CD4-positive, alpha-beta T cell (primary cell): ENCODE measurements around the gene PRRC1. TPM values are rescaled to one million over a fixed set of nuclear protein-coding genes. Genes with fewer than 3 reads are reported as not detected.

Experiments used
- ATAC-seq: fragments of 200-7000 bp; cut with Tn5 transposase; one replicate; pipeline ENCODE4 v1.10.0; 2022; ENCODE audit warnings: mild to moderate bottlenecking; ENCODE audit not compliant: poor library complexity
- CTCF ChIA-PET: fragments of 350-600 bp; sonication (Branson Sonifier 250); formaldehyde crosslinking; loops from one replicate; lab custom pipeline; 2021; ENCODE audit warnings: antibody characterized with exemption, inconsistent platforms; lab: Charles Lee
- POLR2A ChIA-PET: fragments of 350-600 bp; sonication (Branson Sonifier 250); formaldehyde crosslinking; loops from one replicate; lab custom pipeline; 2021; ENCODE audit warnings: antibody characterized with exemption, inconsistent platforms; lab: Charles Lee
- DNase-seq, 14 experiments: peaks; one replicate each; pipeline ENCODE4 v3.0.0-alpha.2; 2013 to 2020; ENCODE audit warnings: mixed read lengths in 2 of 14
- H3K27ac ChIP-seq, 2 donors: one replicate each; pipeline versions ENCODE4 v1.5.1 to v1.7.0; 2013; ENCODE audit warnings: low read length in 2 of 2, low read depth in 1 of 2, mild to moderate bottlenecking in 1 of 2
- H3K27me3 ChIP-seq, 2 experiments: 1 replicate in 1 of 2; 2 replicates in 1 of 2; pipeline versions ENCODE4 v1.6.1 to v1.7.0; 2013; ENCODE audit warnings: low read length in 2 of 2, control low read depth in 1 of 2, mild to moderate bottlenecking in 1 of 2, moderate library complexity in 1 of 2; ENCODE audit not compliant: insufficient read depth in 2 of 2, control insufficient read depth in 1 of 2
- H3K36me3 ChIP-seq: one replicate; pipeline ENCODE4 v1.6.1; 2013; ENCODE audit warnings: low read length, control low read depth; ENCODE audit not compliant: insufficient read depth
- H3K4me1 ChIP-seq: one replicate; pipeline ENCODE4 v1.6.1; 2013; ENCODE audit warnings: low read length, control low read depth; ENCODE audit not compliant: insufficient read depth
- H3K4me3 ChIP-seq: one replicate; pipeline ENCODE4 v1.5.1; 2013; ENCODE audit warnings: mild to moderate bottlenecking, low read length, moderate library complexity
- H3K9me3 ChIP-seq, 2 experiments: 1 replicate in 1 of 2; 2 replicates in 1 of 2; pipeline versions ENCODE4 v1.6.1 to v1.7.0; 2013; ENCODE audit warnings: low read length in 2 of 2, mild to moderate bottlenecking in 2 of 2, control low read depth in 1 of 2, moderate library complexity in 1 of 2; ENCODE audit not compliant: control insufficient read depth in 1 of 2, insufficient read depth in 1 of 2
- H3K27ac Mint-ChIP-seq: one replicate; pipeline ENCODE4 v1.8.0; 2020; ENCODE audit warnings: mixed read lengths
- H3K27me3 Mint-ChIP-seq: one replicate; pipeline ENCODE4 v1.8.0; 2021; ENCODE audit warnings: mixed read lengths
- H3K36me3 Mint-ChIP-seq: one replicate; pipeline ENCODE4 v1.8.0; 2021; ENCODE audit warnings: low read depth, mixed read lengths
- H3K4me1 Mint-ChIP-seq: one replicate; pipeline ENCODE4 v1.8.0; 2021; ENCODE audit warnings: low read depth, mixed read lengths
- H3K4me3 Mint-ChIP-seq: one replicate; pipeline ENCODE4 v1.8.0; 2020; ENCODE audit warnings: mild to moderate bottlenecking, mixed read lengths
- H3K9me3 Mint-ChIP-seq: one replicate; pipeline ENCODE4 v1.8.0; 2020; ENCODE audit warnings: mixed read lengths
- intact Hi-C, 2 experiments: fragments of 100-400 bp; cut with DNase I in 1 of 2; cut with micrococcal nuclease in 1 of 2; formaldehyde crosslinking; loops; one replicate each; pipeline versions ENCODE4 v1.15.1 to v1.9.0; 2023 to 2025; cut with DNase I, micrococcal nuclease
- total RNA-seq, 174 experiments: library from RNA in 2 of 174; stranded (reverse) in 2 of 174; gene quantifications; one replicate each; pipeline ENCODE4 v1.2.3 and lab custom pipeline; 2021 to 2026
- TF ChIP-seq, protein P1 (sequence below): fragments of 200-600 bp; IDR thresholded peaks from one replicate; pipeline ENCODE4 v1.8.0; 2022; ENCODE audit warnings: antibody characterized with exemption, mild to moderate bottlenecking

PRRC1 gene
- total RNA-seq, 2 experiments from 2014 or later: 32.0 to 33.8 TPM

DNA sequence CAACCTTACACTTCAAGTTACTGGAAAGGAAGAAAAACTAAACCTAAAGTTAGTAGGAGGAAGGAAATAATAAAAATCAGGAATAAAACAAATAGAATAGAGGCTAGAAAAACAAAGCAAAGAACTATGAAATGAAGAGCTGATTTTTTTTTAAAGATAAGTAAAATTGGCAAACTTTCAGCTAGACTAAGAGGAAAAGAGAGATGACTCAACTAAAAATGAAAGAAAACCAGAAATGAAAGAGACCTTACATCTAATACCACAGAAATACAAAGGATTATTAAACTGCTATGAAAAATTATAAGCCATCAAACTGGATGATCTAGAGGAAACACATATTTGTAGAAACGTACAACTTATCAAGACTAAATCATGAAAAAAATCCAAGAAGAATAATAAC lies 60.0 kb downstream of the PRRC1 start:
- no peaks in the 10 kb centered on the region for H3K36me3 Mint-ChIP-seq
- Histone ChIP-seq H3K36me3 (no peaks in the 10 kb centered on the region), H3K4me3 (no peak overlapping the region), H3K27me3 (no peaks in the 10 kb centered on the region), H3K4me1 (no peaks in the 10 kb centered on the region), H3K9me3 (peaks cover 4 to 19% of the 10 kb centered on the region in 2 experiments), H3K27ac (no peak overlapping the region)
- DNase-seq: no peak
- no peaks in the 10 kb centered on the region for H3K4me1 Mint-ChIP-seq
- TF ChIP-seq, protein P1, sequence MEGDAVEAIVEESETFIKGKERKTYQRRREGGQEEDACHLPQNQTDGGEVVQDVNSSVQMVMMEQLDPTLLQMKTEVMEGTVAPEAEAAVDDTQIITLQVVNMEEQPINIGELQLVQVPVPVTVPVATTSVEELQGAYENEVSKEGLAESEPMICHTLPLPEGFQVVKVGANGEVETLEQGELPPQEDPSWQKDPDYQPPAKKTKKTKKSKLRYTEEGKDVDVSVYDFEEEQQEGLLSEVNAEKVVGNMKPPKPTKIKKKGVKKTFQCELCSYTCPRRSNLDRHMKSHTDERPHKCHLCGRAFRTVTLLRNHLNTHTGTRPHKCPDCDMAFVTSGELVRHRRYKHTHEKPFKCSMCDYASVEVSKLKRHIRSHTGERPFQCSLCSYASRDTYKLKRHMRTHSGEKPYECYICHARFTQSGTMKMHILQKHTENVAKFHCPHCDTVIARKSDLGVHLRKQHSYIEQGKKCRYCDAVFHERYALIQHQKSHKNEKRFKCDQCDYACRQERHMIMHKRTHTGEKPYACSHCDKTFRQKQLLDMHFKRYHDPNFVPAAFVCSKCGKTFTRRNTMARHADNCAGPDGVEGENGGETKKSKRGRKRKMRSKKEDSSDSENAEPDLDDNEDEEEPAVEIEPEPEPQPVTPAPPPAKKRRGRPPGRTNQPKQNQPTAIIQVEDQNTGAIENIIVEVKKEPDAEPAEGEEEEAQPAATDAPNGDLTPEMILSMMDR: no peak
- ChIA-PET CTCF (no interaction called here), POLR2A (no interaction called here)
- intact Hi-C loops: no loop called here
- peaks cover 2% of the 10 kb centered on the region for H3K9me3 Mint-ChIP-seq
- ATAC-seq: no peak
- no peak overlapping the region for H3K27ac Mint-ChIP-seq
- H3K27me3 Mint-ChIP-seq: peaks cover 14% of the 10 kb centered on the region
- H3K4me3 Mint-ChIP-seq: no peak overlapping the region

DNA sequence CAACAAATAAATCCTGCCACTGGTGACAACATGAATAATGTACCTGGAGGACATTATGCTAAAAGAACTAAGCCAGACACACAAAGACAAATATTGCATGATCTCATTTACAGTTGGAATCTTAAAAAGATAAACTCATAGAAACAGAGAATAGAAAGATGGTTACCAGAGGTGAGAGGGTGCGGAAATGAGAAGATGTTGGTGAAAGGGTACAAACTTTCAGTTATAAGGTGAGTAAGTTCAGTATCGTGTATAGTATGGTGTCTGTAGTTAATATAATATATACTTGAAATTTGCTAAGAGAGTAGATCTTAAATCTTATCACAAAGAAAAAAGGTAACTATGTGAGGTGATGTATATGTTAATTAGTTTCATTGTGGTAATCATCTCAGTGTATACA lies 63.3 kb downstream of the PRRC1 start:
- intact Hi-C loops: no loop called here
- no peak for DNase-seq
- H3K9me3 ChIP-seq: peaks cover 0 to 3% of the 10 kb centered on the region in 2 experiments
- H3K4me1 ChIP-seq: no peaks in the 10 kb centered on the region
- peaks cover 9% of the 10 kb centered on the region for H3K27me3 Mint-ChIP-seq
- no peaks in the 10 kb centered on the region for H3K4me1 Mint-ChIP-seq
- ATAC-seq: no peak
- H3K27ac ChIP-seq: no peak overlapping the region
- no peaks in the 10 kb centered on the region for H3K36me3 Mint-ChIP-seq
- ChIA-PET POLR2A (no interaction called here), CTCF (no interaction called here)
- no peak overlapping the region for H3K27ac Mint-ChIP-seq
- TF ChIP-seq, protein P1: no peak
- H3K36me3 ChIP-seq: no peaks in the 10 kb centered on the region
- H3K4me3 ChIP-seq: no peak overlapping the region
- no peaks in the 10 kb centered on the region for H3K9me3 Mint-ChIP-seq
- H3K4me3 Mint-ChIP-seq: no peak overlapping the region
- H3K27me3 ChIP-seq: no peaks in the 10 kb centered on the region

DNA sequence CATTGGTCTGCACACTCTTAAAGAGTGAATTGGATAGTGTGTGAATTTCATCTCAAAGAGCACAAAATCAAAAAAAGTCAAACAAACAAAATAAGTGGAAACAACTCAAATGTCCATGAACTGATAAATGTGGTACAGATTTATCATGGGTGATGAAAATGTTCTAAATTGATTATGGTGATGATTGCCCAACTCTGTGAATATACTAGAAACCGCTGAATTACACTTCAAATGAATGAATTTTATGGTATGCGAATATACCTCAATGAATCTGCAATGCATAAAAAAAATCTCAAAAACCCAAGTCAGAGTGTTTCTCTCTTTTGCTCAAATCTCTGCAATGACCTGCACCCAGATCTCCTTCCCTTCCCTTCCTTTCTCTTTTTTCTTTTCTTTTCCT lies 64.0 kb downstream of the PRRC1 start:
- H3K4me1 Mint-ChIP-seq: no peaks in the 10 kb centered on the region

More for the DNA sequence above, 64.0 kb downstream of the PRRC1 start:
- no peaks in the 10 kb centered on the region for H3K9me3 ChIP-seq
- Mint-ChIP-seq H3K27ac (no peak overlapping the region), H3K4me3 (no peak overlapping the region), H3K27me3 (peaks cover 9% of the 10 kb centered on the region), H3K9me3 (no peaks in the 10 kb centered on the region), H3K36me3 (no peaks in the 10 kb centered on the region)
- TF ChIP-seq, protein P1: no peak
- ChIA-PET POLR2A (no interaction called here), CTCF (no interaction called here)
- H3K4me1 ChIP-seq: no peaks in the 10 kb centered on the region
- intact Hi-C loops: no loop called here
- H3K27ac ChIP-seq: no peak overlapping the region
- no peak overlapping the region for H3K4me3 ChIP-seq
- H3K36me3 ChIP-seq: no peaks in the 10 kb centered on the region
- DNase-seq (no peak), ATAC-seq (no peak)
- no peaks in the 10 kb centered on the region for H3K27me3 ChIP-seq
